HG03196 (cell line): ENCODE data around the gene LMAN2.

Source experiments
- ATAC-seq: cut with Tn5 transposase; IDR thresholded peaks from one replicate; pipeline ENCODE4 v1.9.1; 2021; ENCODE audit not compliant: unreplicated experiment

LMAN2 gene, protein sequence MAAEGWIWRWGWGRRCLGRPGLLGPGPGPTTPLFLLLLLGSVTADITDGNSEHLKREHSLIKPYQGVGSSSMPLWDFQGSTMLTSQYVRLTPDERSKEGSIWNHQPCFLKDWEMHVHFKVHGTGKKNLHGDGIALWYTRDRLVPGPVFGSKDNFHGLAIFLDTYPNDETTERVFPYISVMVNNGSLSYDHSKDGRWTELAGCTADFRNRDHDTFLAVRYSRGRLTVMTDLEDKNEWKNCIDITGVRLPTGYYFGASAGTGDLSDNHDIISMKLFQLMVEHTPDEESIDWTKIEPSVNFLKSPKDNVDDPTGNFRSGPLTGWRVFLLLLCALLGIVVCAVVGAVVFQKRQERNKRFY

DNA sequence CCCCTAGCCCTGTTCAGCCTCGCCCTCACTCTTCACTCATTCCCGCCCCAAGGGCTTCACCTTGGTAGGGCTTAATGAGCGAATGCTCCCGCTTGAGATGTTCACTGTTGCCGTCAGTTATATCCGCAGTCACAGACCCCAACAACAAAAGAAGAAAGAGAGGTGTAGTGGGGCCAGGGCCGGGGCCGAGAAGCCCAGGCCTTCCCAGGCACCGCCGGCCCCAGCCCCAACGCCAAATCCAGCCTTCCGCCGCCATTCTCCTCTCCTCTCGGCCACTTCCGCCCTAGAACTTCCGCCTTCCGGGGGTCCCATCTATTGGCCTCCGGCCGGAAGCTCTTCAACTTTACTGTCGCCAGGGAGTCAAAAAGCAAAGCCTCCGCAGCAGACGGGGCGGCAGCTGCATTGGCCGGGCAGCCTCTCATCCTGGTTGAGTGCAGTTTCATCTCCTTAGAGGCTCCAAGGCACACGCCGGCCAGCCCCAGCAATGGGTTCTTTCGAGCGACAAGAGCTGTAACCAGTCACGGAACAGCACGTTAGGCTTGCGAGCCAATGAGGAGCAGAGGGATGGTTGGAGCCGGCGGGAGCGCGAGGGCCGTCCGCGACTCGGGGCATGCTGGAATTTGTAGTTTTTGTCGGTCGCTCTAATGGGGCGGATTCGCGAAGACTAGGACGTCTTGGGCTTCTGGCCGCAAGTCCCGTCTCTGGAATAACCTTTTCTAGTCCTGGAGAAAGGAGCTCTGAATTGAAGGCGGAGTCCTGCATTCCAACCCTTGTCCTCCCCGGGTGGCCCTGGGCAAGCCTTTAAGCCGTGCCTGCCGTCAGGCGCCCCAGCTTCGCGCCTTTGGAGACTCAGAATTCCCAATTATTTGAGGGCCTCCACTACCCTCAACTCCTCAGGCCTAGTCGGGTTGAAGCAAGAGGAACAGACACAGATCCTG lies at the start of gene LMAN2:
TSS of gene LMAN2 (minus strand) at position 277 of the 938 bp plus-strand sequence. CDS start at position 256, 21 bp downstream.
- ATAC-seq, result peak; percentile 89

GRCh38 chr5:177399997-177400868 lies 48.8 kb upstream of the LMAN2 start, which contains the start of gene PFN3:
Gene PFN3 (minus strand): TSS chr5:177400661. CDS start chr5:177400576, 85 bp downstream.
- ATAC-seq, result no peak

DNA sequence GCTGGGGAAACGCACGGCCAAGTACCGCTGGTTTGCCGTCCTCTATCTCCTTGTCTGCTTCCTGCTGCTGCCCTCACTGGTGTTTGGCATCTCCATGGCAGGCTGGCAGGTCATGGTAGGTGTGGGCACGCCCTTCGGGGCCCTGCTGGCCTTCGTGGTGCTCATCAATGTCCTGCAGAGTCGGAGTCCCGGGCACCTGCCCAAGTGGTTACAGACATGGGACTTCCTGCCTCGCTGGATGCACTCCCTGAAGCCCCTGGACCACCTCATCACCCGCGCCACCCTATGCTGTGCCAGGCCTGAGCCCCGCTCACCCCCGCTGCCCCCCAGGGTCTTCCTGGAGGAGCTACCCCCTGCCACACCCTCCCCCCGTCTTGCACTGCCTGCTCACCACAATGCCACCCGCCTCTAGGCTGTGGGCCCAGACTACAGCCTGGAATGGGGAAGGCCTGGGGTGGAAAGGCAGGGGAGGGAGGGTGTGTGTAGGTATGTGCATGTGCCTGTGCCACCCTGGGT lies 46.5 kb upstream of the LMAN2 start:
- ATAC-seq, result no peak

- no peak for ATAC-seq
Measured at GRCh38 chr5:177396807-177397206, 45.3 kb upstream of the LMAN2 start.

GRCh38 chr5:177396078-177396477 lies 44.6 kb upstream of the LMAN2 start:
- ATAC-seq, result no peak

DNA sequence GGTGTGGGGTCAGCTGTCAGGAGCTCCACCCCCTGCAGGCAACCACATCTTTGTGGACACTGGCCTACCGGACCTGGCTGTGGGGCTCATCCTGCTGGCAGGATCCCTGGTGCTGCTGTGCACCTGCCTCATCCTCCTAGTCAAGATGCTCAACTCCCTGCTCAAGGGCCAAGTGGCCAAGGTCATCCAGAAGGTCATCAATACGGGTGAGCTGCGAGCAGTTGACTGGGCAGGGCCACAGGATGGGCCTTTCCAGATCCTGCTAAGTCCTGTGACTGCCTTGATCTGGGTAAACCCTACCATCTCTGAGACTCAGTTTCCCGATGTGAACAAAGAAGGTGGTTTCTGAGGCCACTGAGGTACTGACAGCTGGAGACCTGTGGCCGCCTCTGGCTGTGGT lies 42.5 kb upstream of the LMAN2 start:
- ATAC-seq, result no peak

DNA sequence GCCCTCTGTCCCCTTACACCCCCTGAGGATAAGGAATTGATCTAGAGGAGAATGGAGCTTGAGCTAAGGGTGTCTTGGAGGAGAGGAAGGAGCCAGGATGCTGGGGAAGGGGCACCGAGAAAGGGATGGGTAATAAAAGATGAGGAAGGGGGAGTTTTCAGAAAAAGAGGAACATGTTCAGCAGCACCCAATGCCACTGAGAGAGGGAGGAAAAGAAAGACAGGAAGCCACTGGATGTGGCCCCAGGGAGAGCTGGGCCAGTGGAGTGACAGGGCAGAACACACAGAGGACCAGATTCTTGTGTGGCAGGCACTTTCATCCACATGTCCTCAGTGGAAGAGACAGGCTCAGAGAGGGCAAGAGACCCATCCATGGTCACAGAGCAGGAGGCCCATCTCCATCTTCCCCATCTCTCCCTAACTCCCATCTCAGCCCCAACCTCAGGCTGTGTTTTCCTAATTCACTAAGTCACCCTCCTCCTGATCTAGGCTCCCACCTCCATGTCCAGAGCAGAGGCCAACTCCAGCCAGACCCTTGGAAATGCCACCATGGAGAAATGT lies 41.8 kb upstream of the LMAN2 start:
- no peak for ATAC-seq

DNA sequence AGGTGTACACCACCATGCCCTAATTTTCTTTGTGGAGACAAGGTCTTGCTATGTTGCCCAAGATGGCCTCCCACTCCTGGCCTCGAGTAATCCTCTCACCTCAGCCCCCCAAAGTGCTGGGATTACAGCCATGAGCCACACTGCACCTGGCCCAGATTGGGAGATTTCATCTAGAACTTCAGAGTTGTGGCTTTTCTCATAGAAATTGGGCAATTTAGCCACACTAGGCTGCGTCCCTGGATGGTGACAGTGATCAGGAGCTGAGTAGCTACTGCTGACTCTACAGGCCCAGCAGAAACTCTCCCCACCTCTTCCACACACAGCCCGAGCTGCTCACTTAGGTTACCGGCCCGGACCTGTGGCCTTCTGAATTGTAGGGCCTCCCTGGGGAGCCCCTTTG lies 41.3 kb upstream of the LMAN2 start:
- ATAC-seq, result no peak

GRCh38 chr5:177390363-177391300 lies 39.2 kb upstream of the LMAN2 start:
- ATAC-seq, result peak; percentile 59

GRCh38 chr5:177389241-177390169 lies 38.0 kb upstream of the LMAN2 start:
- ATAC-seq, result peak; percentile 28

- ATAC-seq, result no peak
Measured at GRCh38 chr5:177388521-177389052, 37.1 kb upstream of the LMAN2 start.

GRCh38 chr5:177387405-177387804 lies 35.9 kb upstream of the LMAN2 start:
- no peak for ATAC-seq

DNA sequence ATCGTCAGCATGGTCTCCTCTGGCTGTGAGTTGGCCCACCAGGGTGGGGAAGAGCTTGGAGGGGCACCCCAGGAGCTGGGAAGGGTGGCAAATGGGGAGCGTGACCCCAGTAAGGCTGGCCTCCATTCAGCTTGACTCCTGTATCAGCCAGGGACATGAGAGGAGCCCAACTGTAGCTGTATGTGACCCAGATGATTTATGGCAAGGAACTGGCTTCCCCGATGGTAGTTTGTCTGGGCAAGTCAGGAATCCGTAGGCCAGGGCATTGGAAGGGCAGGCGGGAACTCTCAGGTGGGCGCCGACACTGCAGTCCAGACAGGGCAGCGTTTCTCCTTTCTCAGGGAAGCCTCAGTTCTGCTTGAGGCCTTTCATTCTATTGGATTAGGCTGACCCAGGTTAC lies 35.1 kb upstream of the LMAN2 start:
- ATAC-seq, result no peak

GRCh38 chr5:177385720-177386119 lies 34.3 kb upstream of the LMAN2 start:
- no peak for ATAC-seq

DNA sequence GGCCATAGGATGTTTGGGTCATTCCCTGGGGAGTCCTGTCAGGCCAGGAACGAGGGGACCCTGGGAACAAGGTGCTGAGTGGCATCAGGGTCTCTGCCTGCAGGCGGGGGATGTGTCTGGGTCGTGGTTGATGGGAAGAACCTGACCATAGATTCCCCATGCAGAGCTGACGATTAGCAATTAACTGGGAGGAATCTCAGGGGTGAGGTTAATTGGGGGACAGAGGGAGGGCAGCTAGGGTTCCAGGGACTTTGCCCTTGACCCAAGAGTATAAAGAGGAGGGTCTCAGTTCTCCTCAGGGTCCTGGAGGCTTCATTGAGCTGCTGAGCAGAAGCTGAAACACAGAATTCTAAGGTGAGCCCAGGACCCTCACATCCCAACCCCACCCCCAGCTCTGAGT lies 32.7 kb upstream of the LMAN2 start, which contains the start of gene SLC34A1:
TSS of gene SLC34A1 (plus strand) at position 301 of the 400 bp plus-strand sequence. CDS start 1,308 bp downstream, outside the sequence.
- ATAC-seq, result no peak

DNA sequence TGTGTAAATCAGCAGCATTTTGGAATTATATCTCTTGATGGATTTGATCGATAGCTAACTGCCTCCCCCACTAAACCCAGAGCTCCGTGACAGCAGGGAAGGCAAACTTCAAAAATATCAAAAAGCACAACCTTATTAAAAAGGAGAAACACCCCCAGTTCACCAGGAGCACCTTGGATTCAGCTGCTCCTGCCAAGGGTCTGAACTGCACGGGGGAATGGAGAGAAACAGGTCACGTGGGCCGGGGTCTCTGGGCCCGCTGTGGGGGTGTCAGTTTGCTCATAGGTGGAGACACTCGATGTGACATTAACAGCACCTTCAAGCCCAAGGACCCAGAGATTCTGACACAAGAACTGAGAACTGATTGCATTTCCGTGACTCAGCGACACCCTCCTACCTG lies 31.7 kb upstream of the LMAN2 start:
- ATAC-seq, result no peak

DNA sequence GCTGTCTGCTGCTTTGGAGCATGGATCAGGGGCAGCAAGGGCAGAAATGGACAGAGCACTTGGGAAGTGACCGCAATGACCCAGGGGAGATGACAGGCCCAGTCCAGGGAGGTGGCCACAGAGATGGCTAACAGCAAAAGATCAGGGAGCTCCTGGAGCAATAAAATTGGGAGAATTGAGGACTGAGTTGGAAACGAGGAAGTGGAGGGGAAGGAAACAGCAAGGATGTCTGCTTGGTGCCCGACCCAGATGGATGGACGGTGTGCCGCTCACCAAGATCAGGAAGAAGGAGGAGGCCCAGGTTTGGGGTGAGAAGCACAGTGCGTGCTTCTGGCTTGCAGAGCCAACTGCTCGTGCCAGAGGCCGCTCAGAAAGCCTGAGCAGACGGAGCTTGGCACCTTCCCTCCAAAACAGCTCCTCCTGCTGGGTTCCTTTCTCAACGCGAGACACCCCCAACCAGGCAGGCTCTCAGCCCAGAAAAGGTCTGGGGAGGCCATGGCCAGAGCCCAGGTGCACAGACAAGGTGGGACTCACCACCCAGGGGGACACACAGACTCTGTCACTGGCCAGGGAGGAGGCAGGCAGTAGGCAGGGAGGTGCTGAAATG lies 31.1 kb upstream of the LMAN2 start:
- ATAC-seq, result no peak
